Measurements from ENCODE around the gene SPINT3. TPM values are rescaled to one million over a fixed set of nuclear protein-coding genes. Genes with fewer than 3 reads are reported as not detected.

Gene SPINT3
- total RNA-seq, 3 donors from 2014 or later (not counting 1 experiment from before 2014, with no cell fraction given) = not detected

- intact Hi-C loops (cut with micrococcal nuclease) = no loop called here
- no peaks in the 10 kb centered on the region for H3K4me1 Mint-ChIP-seq
These were observed 52.5 kb downstream of the SPINT3 start for GRCh38 chr20:45462711-45463509.

More at GRCh38 chr20:45462711-45463509, 52.5 kb downstream of the SPINT3 start:
- DNase-seq (no peak), ATAC-seq (no peak)
- H3K36me3 Mint-ChIP-seq = no peaks in the 10 kb centered on the region
- H3K27me3 ChIP-seq (ENCODE audit: control insufficient read depth, insufficient read depth, low read length) = no peaks in the 10 kb centered on the region
- 87% methylated on average over 5 of the region's 6 CpGs for WGBS (ENCODE audit: insufficient coverage)
- H3K9me3 ChIP-seq (ENCODE audit: control insufficient read depth, insufficient read depth, low read length) = no peaks in the 10 kb centered on the region
- H3K4me1 ChIP-seq (ENCODE audit: control insufficient read depth, insufficient read depth, low read length) = no peaks in the 10 kb centered on the region
- H3K9me3 Mint-ChIP-seq = no peaks in the 10 kb centered on the region
- H3K4me3 ChIP-seq (ENCODE audit: low read length) = no peak overlapping the region
- H3K27ac Mint-ChIP-seq = no peak overlapping the region
- H3K4me3 Mint-ChIP-seq = no peak overlapping the region
- H3K36me3 ChIP-seq (ENCODE audit: control insufficient read depth, insufficient read depth, low read length) = no peaks in the 10 kb centered on the region
- H3K27me3 Mint-ChIP-seq (ENCODE audit: low read depth in 2 of 2) = peaks cover 4 to 13% of the 10 kb centered on the region in 2 donors
- no peak for TF ChIP-seq CTCF (IDR thresholded peaks at IDR 0.05)
- H3K27ac ChIP-seq (ENCODE audit: low read length) = no peak overlapping the region

Other genes with a start within 250 kb of the SPINT3 start
- gene RBPJL, start 208.8 kb downstream of the SPINT3 start, total RNA-seq = not detected
- gene MATN4, start 207.3 kb downstream of the SPINT3 start, total RNA-seq = not detected
- gene SDC4, start 167.2 kb downstream of the SPINT3 start, total RNA-seq = 1 to 10 TPM in 2 of 3 donors, under 1 TPM in 1; 0.45 to 1.8 (median 1.5) TPM
- gene SYS1, start 152.5 kb downstream of the SPINT3 start, total RNA-seq = 10 to 100 TPM; 73.8 to 77.4 (median 74.0) TPM
- under 1 TPM in 1 of 3 donors, not detected in 2; 0.14 TPM for gene TP53TG5, start 137.3 kb downstream of the SPINT3 start, total RNA-seq
- gene DBNDD2, start 107.3 kb downstream of the SPINT3 start, total RNA-seq = 10 to 100 TPM; 13.0 to 14.7 (median 13.3) TPM
- gene PIGT, start 99.5 kb downstream of the SPINT3 start, total RNA-seq = 100 to 1,000 TPM; 173 to 190 (median 187) TPM
- gene WFDC2, start 45.9 kb downstream of the SPINT3 start, total RNA-seq = not detected
- not detected for gene WFDC6, start 23.9 kb upstream of the SPINT3 start, total RNA-seq
- gene EPPIN, start 31.8 kb upstream of the SPINT3 start, total RNA-seq = not detected
- gene WFDC8, start 63.7 kb upstream of the SPINT3 start, total RNA-seq = not detected
- not detected for gene WFDC10A, start 114.1 kb upstream of the SPINT3 start, total RNA-seq
- not detected for gene WFDC9, start 115.7 kb upstream of the SPINT3 start, total RNA-seq
- gene WFDC11, start 154.6 kb upstream of the SPINT3 start, total RNA-seq = not detected
- not detected for gene WFDC13, start 186.4 kb upstream of the SPINT3 start, total RNA-seq
- gene WFDC10B, start 189.4 kb upstream of the SPINT3 start, total RNA-seq = not detected
- not detected for gene SPINT4, start 206.7 kb upstream of the SPINT3 start, total RNA-seq